HG03095 (cell line): ENCODE data around the gene NET1.
A peak's percentile ranks its signal among the peaks of the same experiment; 100 is the strongest.
"Not testable (repeated sequence)": the region's sequence is repeated elsewhere in the genome, so short reads cannot be mapped to it uniquely, and the experiment has no call there.

Experiments used
- ATAC-seq: cut with Tn5 transposase; IDR thresholded peaks from one replicate; pipeline ENCODE4 v1.9.1; 2021; ENCODE audit warnings: moderate library complexity; ENCODE audit not compliant: unreplicated experiment

Gene NET1

GRCh38 chr10:5412277-5412941 is at the start of gene NET1:
Gene NET1 (plus strand): TSS chr10:5412557. CDS start chr10:5412693, 136 bp downstream.
- ATAC-seq: peak; percentile 94

DNA sequence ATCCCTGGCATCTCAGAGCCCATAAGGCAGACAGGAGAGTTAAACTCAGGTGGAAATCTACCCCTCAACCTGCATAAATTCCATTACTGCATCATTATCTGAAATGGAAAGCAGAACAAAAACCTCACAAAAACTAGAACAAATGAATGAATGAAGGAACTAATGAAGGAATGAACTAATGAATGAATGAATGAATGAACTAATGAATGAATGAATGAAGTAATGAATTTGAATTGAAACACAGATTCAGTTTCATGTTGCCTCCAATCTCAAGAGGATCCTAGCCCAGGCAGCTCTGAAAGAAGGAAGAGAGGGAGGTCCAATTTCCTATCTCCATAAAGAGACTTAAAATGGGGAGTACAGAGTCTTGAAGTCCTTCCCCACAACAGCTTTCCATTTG is 49.5 kb upstream of the NET1 start:
- ATAC-seq: no peak

GRCh38 chr10:5364374-5364773 is 48.0 kb upstream of the NET1 start:
- no peak for ATAC-seq

DNA sequence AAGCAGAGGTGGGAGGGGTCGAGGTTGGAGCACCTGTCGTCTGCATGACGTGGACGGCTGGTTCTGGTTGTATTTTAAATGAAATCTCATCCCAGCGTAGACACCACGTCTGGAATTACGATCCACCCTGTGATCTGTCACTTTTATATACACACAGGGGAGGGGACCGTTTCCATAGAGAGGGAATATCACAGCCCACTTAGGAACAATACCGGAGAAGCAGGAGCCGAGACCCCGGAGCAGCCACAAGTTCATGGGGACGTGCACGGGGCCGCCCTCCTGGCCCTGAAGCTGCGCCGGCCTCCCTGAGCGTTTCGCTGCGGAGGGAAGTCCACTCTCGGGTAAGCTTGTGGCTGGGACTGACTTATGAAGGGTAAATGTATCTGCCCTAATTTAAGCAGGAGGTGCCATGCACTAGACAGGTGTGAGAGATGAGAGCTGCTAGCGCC is 47.4 kb upstream of the NET1 start, which contains the start of gene UCN3:
TSS of gene UCN3 (plus strand) at position 77 of the 449 bp plus-strand sequence. CDS start 8,755 bp downstream, outside the sequence.
- ATAC-seq: no peak

- no peak for ATAC-seq
Observed at GRCh38 chr10:5365928-5366327, 46.4 kb upstream of the NET1 start.

- no peak for ATAC-seq
Observed at GRCh38 chr10:5369362-5370158, 42.8 kb upstream of the NET1 start.

DNA sequence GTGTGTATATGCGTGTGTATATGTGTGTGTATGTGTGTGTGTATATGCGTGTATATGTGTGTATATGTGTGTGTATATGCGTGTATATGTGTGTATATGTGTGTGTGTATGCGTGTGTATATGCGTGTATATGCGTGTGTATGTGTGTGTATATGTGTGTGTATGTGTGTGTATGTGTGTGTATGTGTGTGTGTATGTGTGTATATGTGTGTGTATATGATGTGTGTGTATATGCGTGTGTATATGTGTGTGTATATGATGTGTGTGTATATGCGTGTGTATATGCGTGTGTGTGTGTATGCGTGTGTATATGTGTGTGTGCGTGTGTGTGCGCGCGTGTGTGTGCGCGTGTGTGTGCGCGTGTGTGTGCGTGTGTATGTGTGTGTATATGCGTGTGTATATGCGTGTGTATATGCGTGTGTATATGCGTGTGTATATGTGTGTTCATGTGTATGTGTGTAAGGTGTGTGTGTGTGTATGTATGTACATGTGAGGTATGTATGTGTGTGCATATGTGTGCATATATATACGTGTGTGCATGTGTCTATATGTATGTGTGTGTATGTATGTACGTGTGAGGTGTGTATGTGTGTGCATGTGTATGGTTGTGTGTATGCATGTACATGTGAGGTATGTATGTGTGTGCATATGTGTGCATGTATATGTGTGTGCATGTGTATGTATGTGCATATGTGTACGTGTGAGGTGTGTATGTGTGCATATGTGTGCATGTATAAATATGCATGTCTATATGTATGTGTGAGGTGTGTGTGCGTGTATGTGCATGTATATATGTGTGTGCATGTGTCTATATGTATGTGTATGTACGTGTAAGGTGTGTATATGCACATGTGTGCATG is 41.6 kb upstream of the NET1 start:
- no peak for ATAC-seq

- ATAC-seq: no peak
Observed at GRCh38 chr10:5373307-5373706, 39.0 kb upstream of the NET1 start.

DNA sequence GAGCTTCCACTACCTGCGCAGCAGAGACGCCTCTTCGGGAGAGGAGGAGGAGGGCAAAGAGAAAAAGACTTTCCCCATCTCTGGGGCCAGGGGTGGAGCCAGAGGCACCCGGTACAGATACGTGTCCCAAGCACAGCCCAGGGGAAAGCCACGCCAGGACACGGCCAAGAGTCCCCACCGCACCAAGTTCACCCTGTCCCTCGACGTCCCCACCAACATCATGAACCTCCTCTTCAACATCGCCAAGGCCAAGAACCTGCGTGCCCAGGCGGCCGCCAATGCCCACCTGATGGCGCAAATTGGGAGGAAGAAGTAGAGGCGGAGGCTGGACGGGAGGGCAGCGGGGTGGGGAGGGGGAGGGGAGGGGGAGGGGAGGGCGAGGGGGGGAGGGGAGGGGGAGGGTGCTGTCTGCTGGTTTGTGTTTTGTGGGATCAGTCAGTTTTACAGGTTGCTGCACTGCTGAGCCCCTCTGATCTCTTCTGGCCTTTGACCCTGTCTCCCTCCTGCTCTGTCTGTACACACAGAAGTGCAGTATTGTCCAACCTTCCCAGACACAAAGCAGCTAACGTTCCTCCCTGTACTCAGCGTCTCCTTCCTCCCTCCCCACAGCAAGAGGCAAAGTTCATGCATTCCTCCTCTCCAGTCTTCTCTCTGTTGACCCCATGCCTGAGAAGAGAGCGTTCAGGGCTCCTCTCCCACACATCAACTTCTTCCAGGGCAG is 38.3 kb upstream of the NET1 start:
- no peak for ATAC-seq

- ATAC-seq: no peak
Observed at GRCh38 chr10:5376450-5376849, 35.9 kb upstream of the NET1 start.

DNA sequence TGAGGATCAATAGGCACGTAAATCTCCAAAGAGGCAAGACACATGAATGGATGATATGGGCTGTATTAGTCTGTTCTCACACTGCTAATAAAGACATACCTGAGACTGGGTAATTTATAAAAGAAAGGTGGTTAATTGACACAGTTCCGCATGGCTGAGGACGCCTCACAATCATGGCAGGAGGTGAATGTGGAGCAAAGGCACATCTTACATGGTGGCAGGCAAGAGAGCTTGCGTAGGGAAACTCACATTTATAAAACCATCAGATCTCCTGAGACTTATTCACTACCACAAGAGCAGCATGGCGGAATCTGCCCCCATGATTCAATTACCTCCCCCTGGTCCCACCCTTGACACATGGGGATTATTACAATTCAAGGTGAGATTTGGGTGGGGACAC is 33.2 kb upstream of the NET1 start:
- ATAC-seq: not testable (repeated sequence)

- not testable (repeated sequence) for ATAC-seq
Observed at GRCh38 chr10:5380395-5380794, 32.0 kb upstream of the NET1 start.

DNA sequence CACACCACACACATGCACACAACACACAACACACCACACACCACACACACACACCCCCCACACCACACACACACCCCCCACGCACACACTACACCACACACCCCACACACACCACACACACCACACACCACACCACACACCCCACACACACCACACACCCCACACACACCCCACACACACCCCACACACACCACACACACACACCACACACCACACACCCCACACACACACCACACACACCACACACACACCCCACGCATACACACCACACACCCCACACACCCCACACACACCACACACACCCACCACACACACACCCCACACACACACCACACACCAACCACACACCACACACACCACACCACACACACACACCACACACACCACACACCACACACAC is 31.2 kb upstream of the NET1 start:
- ATAC-seq: no peak

GRCh38 chr10:5385224-5385623 is 27.1 kb upstream of the NET1 start:
- no peak for ATAC-seq

DNA sequence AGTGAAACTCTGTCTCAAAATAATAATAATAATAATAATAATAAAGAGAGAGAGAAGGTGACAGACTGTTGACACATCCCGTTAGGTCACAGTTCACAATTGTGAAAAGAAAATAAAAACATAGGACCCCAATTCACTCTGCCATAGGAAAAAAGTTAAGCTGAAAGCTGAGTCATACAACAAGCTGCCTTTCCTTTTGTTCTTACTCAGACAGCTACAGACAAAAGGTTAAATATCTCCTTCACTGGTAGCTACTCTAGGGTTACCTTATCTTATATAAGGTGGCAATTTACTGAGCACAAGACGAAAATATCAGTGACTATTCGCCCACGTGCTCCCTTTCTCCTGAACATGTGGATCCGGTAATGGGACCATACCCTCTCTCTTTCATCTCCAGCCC is 25.2 kb upstream of the NET1 start:
- no peak for ATAC-seq

DNA sequence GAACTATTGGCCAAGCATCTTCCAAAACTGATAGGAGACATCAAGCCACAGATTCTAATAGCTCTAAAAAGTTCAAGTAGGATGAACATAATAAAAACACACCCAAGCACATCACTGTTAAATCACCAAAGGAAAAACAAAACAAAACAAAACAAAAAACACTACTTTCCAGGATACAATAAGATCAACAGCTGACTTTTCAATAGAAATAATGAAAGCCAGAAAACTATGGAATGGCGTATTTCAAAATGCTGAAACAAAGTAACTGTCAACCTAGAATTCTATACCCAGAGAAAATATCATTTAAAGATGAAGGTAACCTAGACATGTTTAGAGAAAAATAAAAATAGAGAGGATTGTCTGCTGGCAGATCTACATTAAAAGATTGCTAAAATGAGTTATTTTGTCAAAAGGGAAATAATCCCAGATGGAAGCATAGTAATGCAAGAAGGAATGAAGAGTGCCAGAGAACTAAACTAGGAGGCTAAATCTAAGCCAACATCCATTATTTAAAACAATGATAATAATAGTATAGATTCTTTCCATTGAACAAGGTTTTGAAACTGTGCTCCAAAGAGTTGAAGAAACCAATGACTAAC is 21.7 kb upstream of the NET1 start:
- ATAC-seq: no peak

DNA sequence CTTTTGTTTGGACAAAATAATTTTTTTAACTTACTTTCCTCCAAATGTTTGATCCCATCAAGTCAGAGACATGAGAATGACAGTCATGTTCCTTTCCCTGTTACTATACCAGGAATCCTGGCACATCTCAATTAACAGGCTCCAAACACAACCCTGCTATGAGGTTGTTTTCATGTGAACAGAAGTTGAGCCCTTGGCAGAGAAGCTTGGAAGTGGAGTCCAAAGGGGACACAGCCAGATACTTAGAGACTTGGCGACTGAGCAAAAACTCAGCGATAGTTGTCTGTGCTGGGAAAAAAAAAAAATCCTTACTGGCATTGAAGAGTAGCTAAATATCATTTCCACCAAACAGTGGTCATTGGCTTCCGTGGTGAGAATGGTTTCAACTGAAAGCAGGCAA is 20.6 kb upstream of the NET1 start:
- no peak for ATAC-seq

DNA sequence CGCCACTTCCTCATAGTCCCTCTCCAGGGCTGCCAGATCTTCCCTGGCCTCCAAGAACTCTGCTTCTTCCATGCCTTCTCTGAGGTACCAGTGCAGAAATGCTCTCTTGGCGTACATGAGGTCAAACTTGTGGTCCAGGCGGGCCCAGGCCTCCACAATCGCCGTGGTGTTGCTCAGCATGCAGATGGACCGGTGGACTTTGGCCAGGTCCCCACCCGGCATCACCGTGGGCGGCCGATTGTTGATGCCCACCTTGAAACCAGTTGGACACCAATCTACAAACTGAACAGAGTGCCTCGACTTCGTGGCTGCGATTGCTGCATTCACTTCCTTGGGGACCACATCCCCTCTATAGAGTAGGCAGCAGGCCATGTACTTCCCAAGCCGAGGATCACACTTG is 18.8 kb upstream of the NET1 start:
- ATAC-seq: no peak

DNA sequence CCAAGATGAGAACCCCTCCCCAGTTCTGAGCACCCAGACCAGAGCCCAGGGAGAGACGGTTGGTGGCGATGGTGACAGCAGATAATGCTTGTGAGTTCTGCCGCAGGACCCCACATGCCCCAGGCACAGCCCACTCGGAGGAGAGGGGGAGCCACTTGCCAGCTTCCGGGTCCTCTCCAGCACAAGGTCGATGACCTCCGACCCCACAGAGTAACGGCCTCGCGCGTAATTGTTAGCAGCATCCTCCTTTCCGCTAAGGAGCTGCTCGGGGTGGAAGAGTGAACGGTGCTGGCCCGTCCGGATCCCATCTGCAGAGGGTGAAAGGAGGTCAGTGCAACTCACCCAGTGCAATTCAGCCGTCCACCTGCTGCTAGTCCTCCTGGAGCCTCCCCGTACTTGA is 17.2 kb upstream of the NET1 start:
- no peak for ATAC-seq

- no peak for ATAC-seq
Observed at GRCh38 chr10:5396556-5397300, 15.6 kb upstream of the NET1 start.
